Sciatic nerve (tissue), 2 donors: ENCODE data around the gene MYH15. TPM values are rescaled to one million over a fixed set of nuclear protein-coding genes. Genes with fewer than 3 reads are reported as not detected.

Source experiments
- ATAC-seq: fragments of 200-7000 bp; cut with Tn5 transposase; one replicate; pipeline ENCODE4 v1.9.1; 2020; ENCODE audit warnings: mild to moderate bottlenecking, moderate library complexity
- DNase-seq: peaks from one replicate; pipeline ENCODE4 v3.0.0-alpha.2; 2020; ENCODE audit warnings: low spot score
- intact Hi-C: fragments of 100-400 bp; cut with DNase I; formaldehyde crosslinking; loops from one replicate; pipeline ENCODE4 v1.14.2; 2022
- total RNA-seq: library from RNA; stranded (reverse); fragmentation: NEBNext Ultra II Directional; extraction: Animal tissue kit (Norgen Biotek cat#: 25700); gene quantifications from one replicate; pipeline ENCODE4 v1.2.1, GENCODE V29; 2021
- donor health status: DM: no; HTN: no; CAD: no.
- donor health status: DM: no; HTN: no; CAD: no.

Gene MYH15
- total RNA-seq, 1 donor from 2014 or later = 0.58 TPM

DNA sequence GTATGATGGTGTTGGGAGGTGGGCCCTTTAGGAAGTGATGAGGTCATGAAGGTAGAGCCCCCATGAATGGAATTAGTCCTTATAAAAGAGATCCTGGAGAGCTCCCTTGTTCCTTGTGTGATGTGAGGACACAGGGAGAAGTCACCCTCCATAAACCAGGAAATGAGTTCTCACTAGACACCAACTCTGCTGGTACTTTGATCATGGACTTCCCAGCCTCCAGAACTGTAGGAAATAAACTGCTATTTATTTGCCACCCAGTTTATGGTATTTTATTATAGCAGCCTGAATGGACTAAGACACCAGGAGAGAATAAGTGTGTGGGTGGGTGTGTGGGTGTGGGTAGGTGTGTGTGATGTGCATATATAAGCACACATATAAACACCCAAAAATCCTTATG, 71.9 kb downstream of the MYH15 start:
- intact Hi-C loops = loop anchor here (5.0 kb wide), 1 partner anchor 1311 kb away; no protein-coding TSS in a partner anchor
- DNase-seq (no peak), ATAC-seq (no peak)

DNA sequence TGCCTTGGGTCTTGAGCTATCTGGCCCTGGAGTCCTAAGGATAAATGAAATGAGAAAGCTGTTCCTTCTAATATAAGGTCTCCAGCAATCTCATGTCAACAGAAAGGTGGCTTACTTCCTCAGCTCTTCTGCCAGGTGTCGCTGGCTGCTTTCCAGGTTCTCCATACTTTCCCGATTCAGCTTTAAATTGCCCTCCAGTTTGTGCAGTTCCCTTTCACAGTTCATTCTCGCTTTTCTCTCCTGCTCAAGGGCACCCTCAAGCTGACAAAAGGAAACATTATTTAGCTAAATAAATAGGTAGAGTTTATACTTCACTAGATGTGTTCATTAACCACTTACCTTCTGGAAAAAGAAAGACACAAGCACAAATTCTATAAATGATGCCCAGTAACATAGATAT, 73.0 kb downstream of the MYH15 start:
- DNase-seq = no peak
- intact Hi-C loops = loop anchor here (5.0 kb wide), 1 partner anchor 1310 kb away; no protein-coding TSS in a partner anchor
- ATAC-seq = no peak

DNA sequence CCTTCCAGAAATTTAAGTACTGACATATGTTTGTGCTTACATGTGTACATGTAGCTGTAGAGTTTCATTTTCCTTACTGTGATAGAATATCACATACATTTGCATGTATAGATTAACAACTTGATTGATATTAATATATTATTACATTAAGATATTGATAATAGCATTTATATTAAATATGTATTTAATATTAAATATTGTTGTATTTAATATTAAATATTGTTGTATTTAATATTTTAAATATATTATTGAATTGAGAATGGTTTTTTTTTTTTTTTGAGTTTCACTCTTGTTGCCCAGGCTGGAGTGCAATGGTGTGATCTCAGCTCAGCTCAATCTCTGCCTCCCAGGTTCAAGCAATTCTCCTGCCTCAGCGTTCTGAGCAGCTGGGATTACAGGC, 76.5 kb downstream of the MYH15 start:
- intact Hi-C loops = no loop called here
- no peak for DNase-seq
- ATAC-seq = no peak

DNA sequence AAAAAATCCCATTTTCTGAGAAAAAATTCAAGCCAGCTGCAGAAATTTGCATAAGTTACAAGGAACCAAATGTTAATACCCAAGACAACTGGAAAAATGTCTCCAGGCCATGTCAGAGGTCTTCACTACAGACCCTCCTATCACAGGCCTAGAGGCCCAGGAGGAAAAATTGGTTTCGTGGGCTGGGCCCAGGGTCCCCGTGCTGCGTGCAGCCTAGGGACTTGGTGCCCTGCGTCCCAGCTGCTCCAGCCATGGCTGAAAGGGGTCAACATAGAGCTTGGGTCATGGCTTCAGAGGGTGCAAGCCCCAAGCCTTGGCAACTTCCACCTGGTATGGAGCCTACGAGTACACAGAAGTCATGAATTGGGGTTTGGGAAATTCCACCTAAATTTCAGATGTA, 78.0 kb downstream of the MYH15 start:
- intact Hi-C loops = no loop called here
- DNase-seq (no peak), ATAC-seq (no peak)

DNA sequence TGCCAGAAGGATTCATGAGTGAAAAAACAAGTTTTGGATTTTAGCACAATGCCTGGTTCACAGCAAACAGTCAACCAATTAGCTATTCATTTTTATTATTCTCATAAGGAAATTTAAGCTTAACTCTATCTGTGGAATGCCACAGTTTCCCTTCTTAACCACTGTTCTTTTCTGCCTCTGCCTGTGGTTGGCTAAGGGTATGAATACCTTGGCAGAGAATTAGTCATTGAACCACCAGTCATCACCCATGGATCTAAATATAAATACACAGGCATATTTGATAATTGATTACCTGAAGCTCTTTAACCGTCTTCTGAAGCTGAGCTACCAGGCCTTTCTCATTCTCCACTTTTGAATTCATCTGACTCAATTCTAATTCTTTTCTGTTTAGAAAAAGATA, 79.9 kb downstream of the MYH15 start:
- intact Hi-C loops = no loop called here
- no peak for DNase-seq
- ATAC-seq = no peak

DNA sequence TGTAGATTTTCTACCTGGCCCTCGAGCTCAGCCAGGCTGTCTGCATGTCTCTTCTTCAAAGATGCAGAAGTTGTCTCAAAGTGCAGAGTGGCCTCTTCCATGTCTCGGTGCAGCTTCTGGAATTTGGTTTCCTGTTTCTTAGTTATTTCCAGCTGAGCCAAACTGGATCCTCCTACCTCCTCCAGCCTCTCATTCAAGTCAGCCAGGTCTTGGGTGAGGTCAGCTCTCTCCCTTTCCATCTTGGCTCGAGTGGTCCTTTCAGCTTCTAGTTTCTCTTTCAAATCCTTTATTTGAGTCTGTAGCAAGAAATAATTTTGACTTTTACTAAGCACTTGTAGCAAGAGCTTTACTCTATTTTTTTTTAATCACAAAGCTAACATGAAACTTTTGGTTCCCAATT, 81.8 kb downstream of the MYH15 start:
- no peak for DNase-seq
- intact Hi-C loops = no loop called here
- ATAC-seq = peak; percentile 56

DNA sequence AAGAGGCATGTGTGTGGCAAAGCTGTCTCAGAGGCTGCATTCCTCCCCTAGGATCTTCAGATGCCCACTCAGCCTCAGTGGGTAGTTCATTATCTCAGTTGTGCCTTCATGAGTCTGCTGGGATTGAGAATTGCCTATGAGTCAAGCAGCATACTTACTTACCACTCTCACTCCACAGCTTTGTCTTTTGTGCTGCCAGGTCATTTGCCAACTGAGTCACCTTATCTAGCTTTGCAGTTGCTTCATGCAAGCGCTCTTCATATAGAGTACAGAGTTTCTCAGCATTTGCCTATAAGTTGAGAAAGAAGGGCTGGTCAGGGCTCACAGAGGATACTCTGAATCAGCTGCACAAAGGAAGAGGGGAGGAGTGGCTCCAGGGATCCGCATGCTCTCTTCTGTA, 89.5 kb downstream of the MYH15 start:
- intact Hi-C loops = no loop called here
- DNase-seq (no peak), ATAC-seq (no peak)

DNA sequence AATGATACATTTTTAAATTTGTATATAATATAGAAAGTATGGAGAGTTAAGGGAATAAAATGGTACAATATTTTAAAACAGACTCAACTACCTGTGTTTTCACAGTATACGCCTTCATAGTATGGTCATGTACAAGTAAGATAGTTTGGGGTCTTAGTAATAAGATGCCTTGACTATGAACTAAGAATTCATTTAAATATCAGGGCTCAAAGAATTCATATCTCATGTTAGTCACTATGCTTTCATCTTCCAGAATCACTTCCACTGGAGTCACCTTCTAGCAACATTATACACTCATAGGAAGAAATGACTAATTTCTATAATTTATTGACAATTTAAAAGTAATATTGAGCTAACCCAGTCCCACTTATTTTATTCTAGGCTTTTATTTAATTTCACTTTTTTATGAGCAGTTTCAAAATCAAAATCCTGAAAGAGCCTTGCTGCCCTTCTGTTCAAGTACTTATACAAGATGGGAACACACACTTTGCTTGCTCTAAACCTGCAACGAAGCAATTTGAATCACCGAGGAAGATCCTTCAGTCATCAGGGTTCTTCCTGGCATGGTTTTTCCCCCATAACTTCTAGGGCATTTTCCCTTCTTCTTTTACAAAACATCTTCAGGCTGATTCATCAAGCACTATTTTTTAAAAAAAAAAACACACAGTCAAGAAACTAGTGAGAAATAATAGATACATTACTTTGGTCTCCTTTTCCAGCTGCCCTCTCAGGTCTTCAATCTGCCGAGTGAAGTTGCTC, 94.1 kb downstream of the MYH15 start:
- intact Hi-C loops = no loop called here
- ATAC-seq (no peak), DNase-seq (no peak)

DNA sequence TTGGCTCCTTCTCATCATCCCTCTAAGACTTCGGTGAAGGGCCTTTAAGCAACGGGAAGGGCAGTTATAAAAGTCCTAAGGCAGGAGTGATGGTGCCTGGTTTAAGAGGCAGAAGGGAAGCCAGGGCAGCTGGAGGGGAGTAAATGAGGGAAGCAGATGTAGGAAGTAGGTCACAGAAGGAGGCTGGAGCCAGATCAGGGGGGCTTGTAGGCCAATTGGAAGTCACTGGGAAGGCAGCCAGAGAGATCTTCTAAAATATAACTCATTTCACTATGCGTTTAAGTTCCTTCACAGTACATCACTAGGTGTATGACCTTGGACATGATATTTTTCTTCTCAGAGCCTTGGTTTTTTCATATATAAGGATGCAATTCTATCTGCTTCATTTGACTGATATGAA, 94.7 kb downstream of the MYH15 start:
- DNase-seq (no peak), ATAC-seq (no peak)
- intact Hi-C loops = no loop called here

DNA sequence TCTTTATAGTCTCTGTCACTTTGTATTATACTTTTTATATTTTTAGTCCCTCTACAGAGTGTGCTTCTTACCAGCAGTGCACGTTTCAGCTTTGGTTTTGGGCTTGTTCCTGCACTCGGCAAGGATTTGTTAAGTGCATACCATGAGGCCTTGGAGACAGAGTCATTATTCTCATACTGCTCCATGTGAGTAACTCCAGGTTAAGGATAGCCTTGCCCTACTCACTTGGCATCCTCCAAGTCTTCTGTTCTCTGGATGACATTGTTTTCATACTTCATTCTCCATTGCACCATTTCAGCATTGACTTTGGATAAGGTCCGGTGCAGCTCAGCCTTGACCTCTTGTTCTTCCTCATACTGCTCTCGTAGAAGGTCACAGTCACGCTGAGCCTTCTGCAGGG, 96.4 kb downstream of the MYH15 start:
- intact Hi-C loops = no loop called here
- DNase-seq (no peak), ATAC-seq (peak; percentile 88)

DNA sequence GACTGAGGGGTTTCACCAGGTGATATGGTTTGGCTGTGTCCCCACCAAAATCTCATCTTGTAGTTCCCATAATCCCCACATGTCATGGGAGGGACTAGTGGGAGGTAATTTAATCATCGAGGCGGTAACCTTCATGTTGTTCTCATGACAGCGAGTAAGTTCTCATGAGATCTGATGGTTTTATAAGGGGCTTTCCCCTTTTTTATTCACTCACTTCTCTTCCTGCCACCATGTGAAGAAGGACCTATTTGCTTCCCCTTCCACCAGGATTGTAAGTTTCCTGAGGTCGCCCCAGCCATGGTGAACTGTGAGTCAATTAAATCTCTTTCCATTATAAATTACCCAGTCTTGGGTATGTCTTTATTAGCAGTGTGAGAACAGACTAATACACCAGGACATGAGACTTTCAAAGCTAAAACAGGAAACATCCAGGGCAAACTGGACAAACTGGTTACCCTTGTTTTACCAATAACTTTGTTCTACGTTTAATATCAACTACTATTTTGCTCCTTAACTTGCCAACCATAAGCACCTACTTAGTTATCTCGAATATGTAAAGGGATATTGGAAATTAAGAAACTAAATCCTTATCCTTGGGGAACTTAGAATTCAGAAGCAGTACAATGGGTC, 98.2 kb downstream of the MYH15 start:
- DNase-seq (no peak), ATAC-seq (no peak)
- intact Hi-C loops = no loop called here

DNA sequence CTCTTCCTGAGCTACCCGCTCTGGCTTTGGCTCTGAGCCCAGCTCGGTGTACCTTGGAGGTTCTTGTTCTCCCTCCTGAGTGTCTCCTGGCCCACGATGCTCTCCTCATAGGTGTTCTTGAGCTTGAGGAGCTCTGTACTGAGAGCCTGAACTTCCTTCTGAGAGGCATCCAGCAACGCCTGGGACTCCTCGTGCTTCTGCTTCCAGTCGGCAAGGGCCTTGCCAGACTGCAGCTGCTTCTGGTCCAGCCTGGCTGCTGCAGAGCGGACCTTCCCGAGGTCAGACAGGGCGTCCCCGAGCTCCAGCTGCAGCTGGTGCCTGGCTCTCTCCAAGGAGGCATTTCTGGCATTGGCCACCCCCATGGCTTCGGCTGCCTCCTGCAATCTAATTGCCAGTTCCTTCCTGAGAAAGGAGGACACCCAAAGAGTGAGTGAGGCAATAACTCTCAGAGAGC, 99.8 kb downstream of the MYH15 start:
- intact Hi-C loops = no loop called here
- DNase-seq = no peak
- ATAC-seq = no peak

DNA sequence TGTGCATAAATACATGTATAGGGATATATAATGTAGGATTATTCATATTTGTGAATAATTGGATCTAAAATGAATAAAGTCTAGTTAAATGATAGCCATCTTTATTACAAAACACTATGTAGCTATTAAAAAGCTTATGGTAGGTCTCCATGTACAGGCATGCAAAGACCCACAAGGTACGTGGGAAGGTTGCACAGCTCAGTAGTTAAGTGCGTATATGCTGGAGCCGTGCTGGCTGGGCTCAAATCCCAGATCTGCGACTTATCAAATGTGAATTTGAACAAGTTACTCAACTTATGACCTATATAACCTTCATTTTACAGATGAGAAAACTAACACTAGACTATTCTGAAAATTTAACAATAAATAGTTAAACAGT, 100.6 kb downstream of the MYH15 start:
- DNase-seq (no peak), ATAC-seq (no peak)
- intact Hi-C loops = loop anchor here (10.0 kb wide), 1 partner anchor 755 kb away; no protein-coding TSS in a partner anchor

DNA sequence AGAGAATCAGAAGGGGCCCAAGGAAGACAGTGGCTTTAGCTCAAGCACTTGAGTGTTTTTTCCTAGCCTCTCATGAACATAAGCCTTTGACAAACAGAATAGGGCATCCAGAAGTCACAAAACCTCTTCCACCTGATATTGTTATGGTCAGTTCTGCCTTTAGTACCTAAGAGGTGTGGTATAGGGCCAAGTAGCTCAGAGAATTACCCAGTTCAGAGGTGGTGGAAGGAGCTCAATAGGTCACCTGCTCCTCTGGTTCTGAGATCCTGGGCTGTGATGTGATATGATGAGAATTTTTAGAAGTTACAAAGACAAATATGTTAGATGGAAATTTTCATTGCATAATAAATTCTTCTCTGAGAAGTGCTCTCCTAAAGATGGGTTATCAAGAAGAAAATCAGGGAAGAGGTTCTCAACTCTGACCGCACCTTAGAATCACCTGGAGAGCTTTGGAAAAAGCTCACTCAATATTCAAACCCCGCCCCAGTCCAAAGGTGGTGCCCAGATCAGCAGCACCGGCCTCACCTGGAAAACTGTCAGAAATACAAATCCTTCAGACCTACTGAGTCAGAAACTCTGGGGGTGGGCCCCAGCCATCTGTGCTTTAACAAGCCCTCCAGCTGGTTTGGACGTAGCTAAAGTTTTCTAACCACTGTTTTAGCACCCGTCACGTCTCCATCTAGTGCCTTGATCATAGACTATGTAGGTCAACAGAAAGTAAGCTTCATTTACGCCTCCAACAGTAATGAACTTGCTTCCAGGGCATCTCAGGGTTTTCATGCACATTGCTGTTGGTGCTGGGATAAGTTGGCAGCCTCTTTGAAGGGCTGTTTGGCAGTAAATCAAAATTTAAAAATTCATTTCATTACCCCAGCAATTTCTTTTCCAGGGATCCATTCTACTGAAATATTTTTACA, 101.3 kb downstream of the MYH15 start:
- no peak for ATAC-seq
- intact Hi-C loops = loop anchor here (10.0 kb wide), 1 partner anchor 754 kb away; no protein-coding TSS in a partner anchor
- DNase-seq = no peak

DNA sequence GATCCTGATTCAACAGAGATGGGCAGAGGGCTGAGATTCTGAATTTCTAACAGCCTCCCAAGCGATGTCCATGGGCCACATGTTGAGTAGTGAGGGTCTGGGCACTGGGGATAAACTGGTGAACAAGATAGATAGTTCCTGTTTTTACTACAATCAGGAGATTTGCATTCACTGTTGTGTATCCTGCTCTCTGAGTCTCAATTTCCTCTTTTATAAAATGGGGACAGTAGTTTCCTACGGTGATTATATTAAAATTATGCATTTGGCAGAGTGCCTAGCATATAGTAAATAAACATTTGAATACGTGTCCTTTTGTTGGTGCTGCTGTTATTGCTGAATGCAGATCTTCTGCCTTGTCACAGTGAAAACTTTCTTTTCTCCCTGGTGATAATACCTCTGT, 102.5 kb downstream of the MYH15 start:
- DNase-seq (no peak), ATAC-seq (no peak)
- intact Hi-C loops = loop anchor here (10.0 kb wide), 1 partner anchor 753 kb away; no protein-coding TSS in a partner anchor

DNA sequence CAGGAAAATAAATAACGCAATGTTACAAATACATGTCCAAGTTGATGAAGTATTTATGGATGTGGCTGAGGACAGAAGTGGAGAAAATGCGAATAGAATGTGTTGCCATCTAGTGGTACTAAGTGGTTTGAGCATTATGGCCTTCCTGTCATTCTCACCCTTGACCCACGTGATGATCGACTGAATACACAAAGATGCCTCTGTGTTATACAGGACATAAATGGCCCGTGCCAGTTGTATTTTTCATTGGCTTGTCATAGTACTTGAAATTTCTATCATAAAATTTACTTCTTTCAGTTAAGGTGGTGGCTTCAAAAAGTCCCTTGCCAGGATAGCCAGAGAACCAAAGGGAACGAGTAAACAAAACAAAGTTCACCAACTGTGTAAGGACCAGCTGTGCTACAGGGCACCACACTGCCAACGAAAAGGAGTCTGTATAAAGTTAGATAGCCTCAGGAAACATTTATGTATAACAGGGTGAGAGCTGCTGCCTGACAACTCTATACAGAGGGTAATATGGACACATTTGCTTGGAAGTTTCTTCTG, 103.7 kb downstream of the MYH15 start:
- intact Hi-C loops = loop anchor here (10.0 kb wide), 1 partner anchor 752 kb away; no protein-coding TSS in a partner anchor

DNA sequence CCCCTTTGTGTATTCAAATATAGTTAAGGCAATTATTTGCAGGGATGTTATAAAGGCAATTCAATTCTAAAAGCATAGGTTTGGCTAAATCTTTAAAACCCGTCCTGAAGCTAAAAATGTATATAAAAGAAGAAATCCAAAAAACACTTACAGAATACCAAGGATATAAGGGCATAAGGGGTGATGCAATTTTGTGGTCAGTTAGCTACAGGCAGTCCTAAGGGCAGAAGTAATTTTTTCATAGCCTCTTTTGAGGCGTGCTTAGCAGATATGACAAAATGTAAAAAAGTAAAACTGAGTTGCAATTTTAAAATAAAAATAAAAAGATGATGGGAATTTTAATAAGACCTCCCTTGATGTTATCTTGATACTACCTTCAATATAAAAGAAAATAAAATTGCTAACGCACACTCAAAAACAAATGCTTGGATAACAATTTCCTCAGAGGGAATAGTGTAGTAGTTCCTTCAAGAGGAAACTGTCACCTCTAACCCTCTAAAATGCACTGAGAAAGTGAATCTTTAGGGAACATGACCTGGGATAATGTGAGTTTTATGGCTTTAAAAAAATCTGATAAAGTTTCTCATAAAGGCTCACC, 104.2 kb downstream of the MYH15 start:
- ATAC-seq = no peak
- DNase-seq = no peak
- intact Hi-C loops = loop anchor here (10.0 kb wide), 1 partner anchor 751 kb away; no protein-coding TSS in a partner anchor

More for the DNA sequence above, 103.7 kb downstream of the MYH15 start:
- ATAC-seq = peak; percentile 77
- no peak for DNase-seq

DNA sequence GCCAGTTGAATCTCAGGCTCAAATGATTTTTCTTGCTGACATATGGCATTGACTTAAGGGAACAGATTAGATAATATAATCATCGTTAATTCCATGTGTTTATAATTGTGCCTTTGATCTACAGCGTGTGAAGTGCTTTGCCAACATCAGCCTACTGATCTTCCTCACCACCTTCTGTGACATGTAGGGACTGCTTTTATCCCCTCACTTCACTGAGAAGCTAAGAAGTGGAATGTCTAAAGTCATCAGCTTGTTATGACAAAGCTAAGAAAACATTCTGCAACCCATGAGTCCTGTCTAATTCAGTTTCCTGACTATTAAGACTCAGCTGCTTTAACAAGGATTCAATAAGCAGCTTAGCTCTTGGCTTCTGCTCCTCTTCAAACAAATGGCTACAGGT, 106.0 kb downstream of the MYH15 start:
- intact Hi-C loops = loop anchor here (10.0 kb wide), 1 partner anchor 750 kb away; no protein-coding TSS in a partner anchor
- DNase-seq (no peak), ATAC-seq (no peak)
